Fibroblast of pulmonary artery (primary cell): Measurements from ENCODE around the gene MS4A10.

Experiments
- DNase-seq: peaks from one replicate; pipeline ENCODE4 v3.0.0-alpha.2; 2010; ENCODE audit warnings: low read depth
- H3K4me3 ChIP-seq: replicated peaks from 2 replicates; pipeline ENCODE4 v1.5.1; 2011; ENCODE audit warnings: low read depth, mild to moderate bottlenecking, control low read depth, low read length, moderate library complexity
- TF ChIP-seq, protein P1 (sequence below): IDR thresholded peaks from 2 replicates; pipeline ENCODE4 v1.5.1; 2011; ENCODE audit warnings: mild to moderate bottlenecking, control low read depth, low read length, inconsistent platforms; ENCODE audit errors: missing control alignments

The MS4A10 gene

DNA sequence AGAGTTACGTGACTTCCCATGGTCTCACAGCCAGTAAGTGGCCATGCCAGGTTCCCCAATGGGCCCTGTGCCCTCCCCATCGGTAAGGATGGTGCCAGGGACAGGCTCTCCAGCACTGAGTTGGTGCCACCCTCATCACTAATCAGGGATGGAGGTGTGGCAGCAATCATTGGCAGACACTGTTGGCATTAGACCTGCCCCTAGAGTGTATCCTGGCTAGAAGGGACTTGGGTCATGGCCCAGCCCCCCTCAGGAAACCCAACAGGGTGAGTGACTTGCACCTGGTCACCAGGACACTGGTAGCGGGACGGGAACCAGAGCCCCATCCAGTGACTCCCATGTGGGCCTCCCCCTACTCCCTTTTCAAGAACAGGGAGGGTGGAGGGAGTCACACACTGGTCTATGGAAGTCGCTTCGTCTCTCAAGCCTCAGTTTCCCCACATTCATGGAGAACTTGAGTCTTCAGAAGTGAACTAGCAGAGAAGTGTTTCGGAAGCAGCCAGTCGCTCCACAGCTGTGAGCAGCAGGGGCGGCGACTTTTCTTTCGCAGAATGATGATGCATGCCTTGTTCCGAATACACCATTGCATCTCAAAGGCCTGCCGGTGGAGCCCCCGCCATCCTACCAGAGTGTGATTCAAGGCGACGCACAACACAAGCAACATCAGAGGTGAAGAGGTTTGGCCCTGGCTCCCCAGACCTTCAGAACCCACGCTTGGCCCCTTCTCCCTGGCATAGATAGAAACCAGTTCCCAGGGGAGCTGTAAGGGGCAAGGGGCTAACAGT is 12.9 kb downstream of the MS4A10 start:
- TF ChIP-seq, protein P1, sequence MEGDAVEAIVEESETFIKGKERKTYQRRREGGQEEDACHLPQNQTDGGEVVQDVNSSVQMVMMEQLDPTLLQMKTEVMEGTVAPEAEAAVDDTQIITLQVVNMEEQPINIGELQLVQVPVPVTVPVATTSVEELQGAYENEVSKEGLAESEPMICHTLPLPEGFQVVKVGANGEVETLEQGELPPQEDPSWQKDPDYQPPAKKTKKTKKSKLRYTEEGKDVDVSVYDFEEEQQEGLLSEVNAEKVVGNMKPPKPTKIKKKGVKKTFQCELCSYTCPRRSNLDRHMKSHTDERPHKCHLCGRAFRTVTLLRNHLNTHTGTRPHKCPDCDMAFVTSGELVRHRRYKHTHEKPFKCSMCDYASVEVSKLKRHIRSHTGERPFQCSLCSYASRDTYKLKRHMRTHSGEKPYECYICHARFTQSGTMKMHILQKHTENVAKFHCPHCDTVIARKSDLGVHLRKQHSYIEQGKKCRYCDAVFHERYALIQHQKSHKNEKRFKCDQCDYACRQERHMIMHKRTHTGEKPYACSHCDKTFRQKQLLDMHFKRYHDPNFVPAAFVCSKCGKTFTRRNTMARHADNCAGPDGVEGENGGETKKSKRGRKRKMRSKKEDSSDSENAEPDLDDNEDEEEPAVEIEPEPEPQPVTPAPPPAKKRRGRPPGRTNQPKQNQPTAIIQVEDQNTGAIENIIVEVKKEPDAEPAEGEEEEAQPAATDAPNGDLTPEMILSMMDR, result no peak
- H3K4me3 ChIP-seq, result no peak overlapping the region
- no peak for DNase-seq

DNA sequence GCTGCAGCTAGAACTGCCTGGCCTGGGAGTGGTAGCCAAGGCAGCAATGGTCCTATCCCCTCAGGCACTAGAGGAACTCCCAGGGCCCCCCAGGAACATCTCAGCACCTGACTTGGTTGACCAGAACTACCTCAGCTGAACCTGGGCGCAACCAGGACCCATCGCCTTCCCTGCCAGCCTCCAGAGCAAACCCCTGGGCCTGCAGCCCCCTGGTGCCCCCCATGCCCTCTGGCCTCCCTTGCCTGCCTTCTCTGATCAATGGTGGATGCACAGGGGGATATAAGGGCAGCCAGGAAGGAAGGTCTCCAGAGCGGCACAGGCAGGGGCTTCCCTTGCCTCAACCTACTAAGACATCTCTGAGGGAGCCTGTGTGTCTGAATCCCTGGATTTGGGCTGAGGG is 13.5 kb downstream of the MS4A10 start:
- TF ChIP-seq, protein P1, result no peak
- no peak for DNase-seq
- H3K4me3 ChIP-seq, result no peak overlapping the region

DNA sequence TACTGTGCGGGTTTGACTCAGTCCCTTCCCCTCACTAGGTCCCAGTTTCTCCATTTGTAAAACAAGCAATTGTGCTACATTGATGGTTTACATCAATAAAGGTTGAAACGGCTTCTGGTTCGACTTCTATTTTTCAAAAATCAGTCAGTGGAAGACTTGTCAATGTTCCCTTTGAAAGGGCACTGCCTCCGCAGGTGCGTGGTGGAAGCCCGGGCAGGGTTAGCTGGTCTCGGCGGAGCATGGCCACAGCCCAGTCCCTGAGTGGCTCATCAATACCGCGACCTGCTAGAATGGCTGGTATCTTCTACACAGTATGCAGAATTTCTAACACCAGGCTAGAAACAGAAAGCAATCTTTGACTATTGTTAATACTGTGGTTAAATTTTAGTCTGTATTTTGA is 16.1 kb downstream of the MS4A10 start:
- no peak for DNase-seq
- H3K4me3 ChIP-seq, result no peak overlapping the region
- TF ChIP-seq, protein P1, result no peak

DNA sequence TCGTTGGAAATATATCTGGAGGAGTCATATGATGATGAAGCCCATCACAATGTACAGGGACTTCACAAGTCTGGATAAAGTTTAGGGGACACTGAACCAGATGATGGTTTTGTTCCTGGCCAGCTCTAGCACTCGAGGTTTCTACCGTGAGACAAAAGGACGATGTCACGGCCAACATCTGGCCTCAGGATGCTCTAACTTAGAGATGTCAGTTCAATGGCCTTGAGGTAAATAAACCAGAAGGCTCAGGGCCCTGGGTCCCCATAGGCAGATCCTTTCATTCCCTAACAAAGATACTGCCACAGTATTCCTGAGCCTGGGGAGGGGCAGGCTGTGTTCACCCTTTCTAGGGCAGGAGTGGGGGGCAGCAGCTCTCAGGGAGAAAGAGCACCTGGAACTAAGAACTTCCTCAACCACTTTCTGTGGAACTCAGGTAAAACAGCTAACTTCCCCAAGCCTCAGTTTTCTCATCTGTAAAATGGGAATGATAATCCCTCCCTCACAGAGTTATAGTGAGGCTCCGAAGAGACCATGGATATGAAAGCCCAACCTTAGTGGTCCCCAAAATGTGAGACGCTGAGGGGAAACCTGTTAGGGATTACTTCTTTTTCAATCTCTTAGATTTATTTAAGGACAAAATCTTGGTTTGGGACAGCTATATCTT is 18.3 kb downstream of the MS4A10 start:
- TF ChIP-seq, protein P1, result no peak
- DNase-seq, result no peak
- H3K4me3 ChIP-seq, result no peak overlapping the region

DNA sequence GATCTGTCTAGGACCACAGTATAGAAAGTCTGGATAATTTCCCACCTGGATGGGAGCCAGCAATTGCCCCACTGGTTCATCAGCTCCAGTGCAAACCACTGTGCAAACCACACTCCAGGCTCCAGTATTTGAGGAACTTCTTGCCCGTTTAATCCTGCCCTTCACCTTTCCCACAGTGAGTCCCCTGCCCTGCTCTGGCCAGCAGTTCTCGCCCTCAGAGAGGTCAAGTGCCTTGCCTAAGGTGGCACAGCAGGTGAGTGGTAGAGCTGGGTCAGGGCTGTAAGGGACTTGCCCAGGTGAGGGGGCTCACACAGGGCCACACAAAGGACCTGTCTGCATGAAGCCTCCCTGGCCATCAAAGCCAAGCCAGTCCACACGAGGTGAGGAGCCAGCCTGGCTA is 24.1 kb downstream of the MS4A10 start:
- no peak for DNase-seq
- TF ChIP-seq, protein P1, result no peak
- no peak overlapping the region for H3K4me3 ChIP-seq

DNA sequence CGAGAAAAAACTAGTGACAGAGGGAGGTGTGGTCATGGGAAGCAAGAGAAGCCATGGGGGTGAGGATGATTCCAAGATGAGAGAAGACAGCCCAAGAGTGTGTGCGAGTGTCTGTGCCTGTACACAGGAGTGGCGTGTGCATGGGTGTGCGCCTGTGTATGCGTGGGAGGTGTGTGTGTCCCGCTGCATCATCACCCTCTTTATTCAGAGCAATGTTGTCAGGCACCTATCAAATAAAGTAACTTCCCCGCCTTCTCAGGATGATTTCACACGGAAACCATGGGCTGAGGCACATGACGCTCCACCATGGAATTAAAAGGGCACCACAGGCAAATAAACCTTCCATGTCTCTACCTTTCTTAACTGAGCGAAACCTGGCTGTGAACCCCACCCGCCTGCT is 24.6 kb downstream of the MS4A10 start:
- no peak overlapping the region for H3K4me3 ChIP-seq
- no peak for DNase-seq
- TF ChIP-seq, protein P1, result no peak
